ENCODE measurements around the gene CLCNKB. TPM values are rescaled to one million over a fixed set of nuclear protein-coding genes. Genes with fewer than 3 reads are reported as not detected.

The CLCNKB gene
- total RNA-seq, 4 donors from 2014 or later = not detected

GRCh38 chr1:16071614-16072013, 28.0 kb downstream of the CLCNKB start:
- Histone ChIP-seq H3K27me3 (peaks cover 7 to 14% (median 10%) of the 10 kb centered on the region in 3 donors), H3K27ac (no peak overlapping the region), H3K9me3 (no peaks in the 10 kb centered on the region), H3K36me3 (no peaks in the 10 kb centered on the region), H3K4me3 (no peak overlapping the region), H3K4me1 (peaks cover 12 to 17% of the 10 kb centered on the region in 2 donors)
- ATAC-seq (no peak), DNase-seq (no peak)
- in situ Hi-C loops (cut with MboI; ENCODE audit: low sequenced_read_pairs in 4 of 4) = loop anchor here in 1 of 4 donors (10.0 to 25.0 kb wide), 2 partner anchors 113 to 259 kb away; partner anchors contain the start of gene UQCRHL
- intact Hi-C loops (cut with DNase I; ENCODE audit: low total_unique reads) = no loop called here
- TF ChIP-seq POLR2A (IDR thresholded peaks at IDR 0.05) (no peak), CTCF (IDR thresholded peaks at IDR 0.05 in 4 of 5, conservative IDR thresholded peaks at IDR 0.05 in 1 of 5) (no peak)

DNA sequence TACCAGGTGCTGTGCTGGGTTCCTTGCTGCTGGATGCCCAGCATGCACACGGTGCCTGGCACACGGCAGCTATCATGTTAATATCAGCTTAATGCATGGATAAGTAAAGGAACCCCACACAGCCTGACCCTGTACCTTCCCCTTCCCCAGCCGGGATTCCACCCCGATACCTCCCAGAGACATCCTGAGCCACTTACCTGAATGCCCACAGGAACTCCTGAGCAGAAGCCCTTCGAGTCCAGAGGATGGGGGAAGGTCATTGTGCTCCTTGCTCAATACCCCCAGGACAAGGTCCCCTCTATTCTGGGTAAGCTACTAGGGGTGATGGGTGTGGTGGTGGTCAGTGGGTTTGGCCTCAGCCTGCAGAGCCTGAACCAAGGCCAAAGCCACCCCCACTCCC, 28.5 kb downstream of the CLCNKB start:
- in situ Hi-C loops (cut with MboI; ENCODE audit: low sequenced_read_pairs in 4 of 4) = loop anchor here in 1 of 4 donors (10.0 to 25.0 kb wide), 2 partner anchors 113 to 260 kb away; partner anchors contain the start of gene UQCRHL
- TF ChIP-seq CTCF (IDR thresholded peaks at IDR 0.05 in 4 of 5, conservative IDR thresholded peaks at IDR 0.05 in 1 of 5) = no peak
- no peak for TF ChIP-seq POLR2A (IDR thresholded peaks at IDR 0.05)
- H3K27ac ChIP-seq = no peak overlapping the region
- intact Hi-C loops (cut with DNase I; ENCODE audit: low total_unique reads) = no loop called here
- no peak overlapping the region for H3K4me3 ChIP-seq
- DNase-seq = no peak
- H3K36me3 ChIP-seq = no peaks in the 10 kb centered on the region
- H3K27me3 ChIP-seq = peaks cover 7 to 14% (median 10%) of the 10 kb centered on the region in 3 donors
- H3K9me3 ChIP-seq = no peaks in the 10 kb centered on the region
- H3K4me1 ChIP-seq = peaks cover 12 to 17% of the 10 kb centered on the region in 2 donors
- no peak for ATAC-seq

GRCh38 chr1:16072616-16073484, 29.3 kb downstream of the CLCNKB start:
- Histone ChIP-seq H3K27me3 (peaks cover 7 to 14% (median 10%) of the 10 kb centered on the region in 3 donors), H3K4me1 (peaks cover 6 to 12% of the 10 kb centered on the region in 2 donors), H3K4me3 (peak overlapping the region; percentile 13 to 40 (median 32)), H3K9me3 (no peaks in the 10 kb centered on the region), H3K27ac (no peak overlapping the region), H3K36me3 (no peaks in the 10 kb centered on the region)
- intact Hi-C loops (cut with DNase I; ENCODE audit: low total_unique reads) (no loop called here), in situ Hi-C loops (cut with MboI; ENCODE audit: low sequenced_read_pairs in 4 of 4) (loop anchor here in 1 of 4 donors (10.0 to 25.0 kb wide), 2 partner anchors 112 to 261 kb away; partner anchors contain the start of gene UQCRHL)
- DNase-seq = no peak
- no peak for ATAC-seq
- TF ChIP-seq CTCF (IDR thresholded peaks at IDR 0.05 in 4 of 5, conservative IDR thresholded peaks at IDR 0.05 in 1 of 5) (no peak), POLR2A (IDR thresholded peaks at IDR 0.05) (no peak)

- peak within 1 kb of the TSS; percentile 18 to 50 (median 34) for H3K4me3 ChIP-seq
Observed at GRCh38 chr1:16073490-16074119, 30.0 kb downstream of the CLCNKB start, which contains the start of gene FAM131C. TSS of gene FAM131C (minus strand) at chr1:16073651. CDS start at chr1:16073442, 209 bp downstream.

More at GRCh38 chr1:16073490-16074119, 30.0 kb downstream of the CLCNKB start, which contains the start of gene FAM131C:
- ATAC-seq (peak; percentile 24 to 45), DNase-seq (no peak)
- H3K4me1 ChIP-seq = peaks cover 0 to 4% of the 10 kb centered on the region in 2 donors
- H3K36me3 ChIP-seq = no peaks in the 10 kb centered on the region
- intact Hi-C loops (cut with DNase I; ENCODE audit: low total_unique reads) = no loop called here
- no peaks in the 10 kb centered on the region for H3K9me3 ChIP-seq
- no peak within 1 kb of the TSS for H3K27ac ChIP-seq
- TF ChIP-seq POLR2A (IDR thresholded peaks at IDR 0.05) (no peak), CTCF (IDR thresholded peaks at IDR 0.05 in 4 of 5, conservative IDR thresholded peaks at IDR 0.05 in 1 of 5) (peak in 4 of 5 experiments; percentile 45 to 66 (median 56))
- peaks cover 7 to 14% (median 10%) of the 10 kb centered on the region in 3 donors for H3K27me3 ChIP-seq
- in situ Hi-C loops (cut with MboI; ENCODE audit: low sequenced_read_pairs in 4 of 4) = loop anchor here in 1 of 4 donors (10.0 to 25.0 kb wide), 2 partner anchors 111 to 261 kb away; partner anchors contain the start of gene UQCRHL

Data from gastrocnemius medialis (tissue), 4 donors.